Mammary epithelial cell (primary cell): ENCODE data around the gene NSUN6.

ENCODE experiments used
- CTCF ChIP-seq, 2 donors: IDR thresholded peaks in 1 of 2; conservative IDR thresholded peaks in 1 of 2; 2 replicates each; pipeline ENCODE4 v1.5.1; 2011 to 2012; ENCODE audit warnings: inconsistent platforms in 2 of 2, low read length in 2 of 2, mild to moderate bottlenecking in 2 of 2, control low read depth in 1 of 2, low read depth in 1 of 2; ENCODE audit not compliant: insufficient read depth in 1 of 2; ENCODE audit errors: extremely low read depth in 1 of 2
- EZH2 ChIP-seq: IDR thresholded peaks from 2 replicates; pipeline ENCODE4 v1.6.1; 2012; ENCODE audit warnings: low read length, inconsistent platforms, borderline replicate concordance

GRCh38 chr10:18606051-18606695 lies 45.2 kb downstream of the NSUN6 start:
- no peak for TF ChIP-seq CTCF (conservative IDR thresholded peaks at IDR 0.05 in 1 of 2, IDR thresholded peaks at IDR 0.05 in 1 of 2; ENCODE audit: extremely low read depth in 1 of 2, insufficient read depth in 1 of 2, low read depth in 1 of 2, low read length in 2 of 2)
- TF ChIP-seq EZH2, result no peak
